GM23338 (cell line): ENCODE data around the gene SEH1L. TPM values are rescaled to one million over a fixed set of nuclear protein-coding genes. Genes with fewer than 3 reads are reported as not detected.

Experiments used
- ATAC-seq: fragments of 200-7000 bp; cut with Tn5 transposase; 3 replicates; pipeline ENCODE4 v1.9.1; 2020
- DNase-seq: peaks from one replicate; pipeline ENCODE4 v3.0.0-alpha.2; 2015; ENCODE audit warnings: low spot score
- H2AFZ ChIP-seq: fragments of 200-600 bp; sonication (generic); 2 replicates; pipeline ENCODE4 v1.8.0; 2016; ENCODE audit warnings: antibody characterized with exemption, mild to moderate bottlenecking, moderate library complexity
- H3F3A ChIP-seq: fragments of 200-600 bp; sonication (generic); replicated peaks from 2 replicates; pipeline ENCODE4 v1.8.0; 2017; ENCODE audit warnings: antibody characterized with exemption, mixed run types, low read depth
- H3K27ac ChIP-seq: fragments of 200-600 bp; sonication (generic); 2 replicates; pipeline ENCODE4 v1.6.1; 2016; ENCODE audit warnings: low read depth
- H3K27me3 ChIP-seq: fragments of 200-600 bp; sonication (generic); 2 replicates; pipeline ENCODE4 v1.8.0; 2016; ENCODE audit warnings: mild to moderate bottlenecking, mixed run types, moderate library complexity; ENCODE audit not compliant: insufficient read depth
- H3K36me3 ChIP-seq: fragments of 200-600 bp; sonication (generic); 2 replicates; pipeline ENCODE4 v1.8.0; 2016; ENCODE audit warnings: mild to moderate bottlenecking; ENCODE audit not compliant: insufficient read depth
- H3K4me1 ChIP-seq: fragments of 200-600 bp; sonication (generic); 2 replicates; pipeline ENCODE4 v1.8.0; 2016; ENCODE audit warnings: mild to moderate bottlenecking, moderate library complexity; ENCODE audit not compliant: insufficient read depth
- H3K4me2 ChIP-seq: fragments of 200-600 bp; sonication (generic); 2 replicates; pipeline ENCODE4 v1.7.1; 2017; ENCODE audit warnings: mixed run types
- H3K4me3 ChIP-seq: fragments of 200-600 bp; sonication (generic); 2 replicates; pipeline ENCODE4 v1.6.1; 2016; ENCODE audit warnings: mixed run types
- H3K79me2 ChIP-seq: fragments of 200-600 bp; sonication (generic); replicated peaks from 2 replicates; pipeline ENCODE4 v1.8.0; 2017; ENCODE audit warnings: mild to moderate bottlenecking; ENCODE audit not compliant: insufficient read depth
- H3K9me2 ChIP-seq: fragments of 200-600 bp; sonication (generic); 2 replicates; pipeline ENCODE4 v1.8.0; 2017; ENCODE audit not compliant: insufficient read depth
- H4K20me1 ChIP-seq: fragments of 200-600 bp; sonication (generic); replicated peaks from 2 replicates; pipeline ENCODE4 v1.8.0; 2017; ENCODE audit warnings: mild to moderate bottlenecking; ENCODE audit not compliant: insufficient read depth
- H3K27ac Mint-ChIP-seq: 2 replicates; pipeline ENCODE4 v1.8.0; 2020; ENCODE audit warnings: inconsistent platforms, mild to moderate bottlenecking, moderate library complexity, mixed read lengths
- H3K27me3 Mint-ChIP-seq: 3 replicates; pipeline ENCODE4 v1.8.0; 2022; ENCODE audit warnings: low read depth, mild to moderate bottlenecking, moderate library complexity, mixed read lengths, inconsistent platforms; ENCODE audit not compliant: insufficient read depth, poor library complexity
- H3K36me3 Mint-ChIP-seq: 3 replicates; pipeline ENCODE4 v1.8.0; 2021; ENCODE audit warnings: low read depth, mild to moderate bottlenecking, inconsistent platforms, moderate library complexity, mixed read lengths
- H3K4me1 Mint-ChIP-seq: 3 replicates; pipeline ENCODE4 v1.8.0; 2020; ENCODE audit warnings: mild to moderate bottlenecking, inconsistent platforms, mixed read lengths
- H3K4me3 Mint-ChIP-seq: 3 replicates; pipeline ENCODE4 v1.8.0; 2021; ENCODE audit warnings: moderate library complexity, mild to moderate bottlenecking, inconsistent platforms, mixed read lengths
- H3K9me3 Mint-ChIP-seq: 3 replicates; pipeline ENCODE4 v1.8.0; 2020; ENCODE audit warnings: moderate library complexity, mild to moderate bottlenecking, inconsistent platforms, mixed read lengths
- CREB1 ChIP-seq: fragments of 250-450 bp; sonication (Bioruptor Pico); IDR thresholded peaks from 2 replicates; pipeline ENCODE4 v1.5.0; 2020; ENCODE audit warnings: low read depth, mild to moderate bottlenecking, moderate library complexity
- EZH2 ChIP-seq: fragments of 200-600 bp; sonication (generic); IDR thresholded peaks from one replicate; pipeline ENCODE4 v1.8.0; 2017; ENCODE audit warnings: antibody characterized with exemption, mild to moderate bottlenecking, low read depth; ENCODE audit not compliant: unreplicated experiment
- EZH2phosphoT487 ChIP-seq: fragments of 200-600 bp; sonication (generic); IDR thresholded peaks from one replicate; pipeline ENCODE4 v1.8.1; 2018; ENCODE audit warnings: antibody characterized with exemption; ENCODE audit not compliant: unreplicated experiment
- JUNB ChIP-seq: IDR thresholded peaks from one replicate; pipeline ENCODE4 v1.6.1; 2016; ENCODE audit warnings: antibody characterized with exemption; ENCODE audit not compliant: unreplicated experiment
- NANOG ChIP-seq: IDR thresholded peaks from 2 replicates; pipeline ENCODE4 v1.6.1; 2016; ENCODE audit warnings: antibody characterized with exemption, borderline replicate concordance
- POLR2AphosphoS5 ChIP-seq: IDR thresholded peaks from 2 replicates; pipeline ENCODE4 v1.6.1; 2016; ENCODE audit warnings: antibody characterized with exemption, low read depth
- STAT1 ChIP-seq: IDR thresholded peaks from one replicate; pipeline ENCODE4 v1.6.1; 2016; ENCODE audit warnings: antibody characterized with exemption; ENCODE audit not compliant: unreplicated experiment
- ZNF114 ChIP-seq: fragments of 250-450 bp; sonication (Bioruptor Pico); IDR thresholded peaks from 2 replicates; pipeline ENCODE4 v1.5.0; 2020; ENCODE audit warnings: mild to moderate bottlenecking, moderate library complexity
- ZNF331 ChIP-seq: fragments of 250-450 bp; sonication (Bioruptor Pico); IDR thresholded peaks from 2 replicates; pipeline ENCODE4 v1.5.0; 2020; ENCODE audit warnings: low read depth, mild to moderate bottlenecking, moderate library complexity
- polyA plus RNA-seq: library from polyadenylated mRNA; unstranded; fragments of >200 nt; fragmentation: Nextera tagmentation; extraction: Ambion mirVana; gene quantifications from 2 replicates; pipeline ENCODE4 v1.2.1, GENCODE V29; 2016
- total RNA-seq: library from RNA; depleted of rRNA; stranded (reverse); fragments of >200 nt; shearing (Covaris generic); gene quantifications from 2 replicates; pipeline ENCODE4 v1.2.3, GENCODE V29; 2014
- TF ChIP-seq, protein P1 (sequence below), 2 experiments: fragments of 200-600 bp in 1 of 2; sonication (generic) in 1 of 2; conservative IDR thresholded peaks; 2 replicates each; pipeline versions ENCODE4 v1.5.1 to v1.6.1; 2016 to 2017; ENCODE audit warnings: antibody characterized with exemption in 2 of 2, low read depth in 2 of 2, mild to moderate bottlenecking in 2 of 2, moderate library complexity in 1 of 2
- TF ChIP-seq, protein P2 (sequence below): fragments of 250-450 bp; sonication (Bioruptor Pico); IDR thresholded peaks from 2 replicates; pipeline ENCODE4 v1.5.0; 2020; ENCODE audit warnings: mild to moderate bottlenecking, moderate library complexity

Gene SEH1L
- total and polyA plus RNA-seq, 2 experiments from 2014 or later: 46.9 to 72.0 TPM

DNA sequence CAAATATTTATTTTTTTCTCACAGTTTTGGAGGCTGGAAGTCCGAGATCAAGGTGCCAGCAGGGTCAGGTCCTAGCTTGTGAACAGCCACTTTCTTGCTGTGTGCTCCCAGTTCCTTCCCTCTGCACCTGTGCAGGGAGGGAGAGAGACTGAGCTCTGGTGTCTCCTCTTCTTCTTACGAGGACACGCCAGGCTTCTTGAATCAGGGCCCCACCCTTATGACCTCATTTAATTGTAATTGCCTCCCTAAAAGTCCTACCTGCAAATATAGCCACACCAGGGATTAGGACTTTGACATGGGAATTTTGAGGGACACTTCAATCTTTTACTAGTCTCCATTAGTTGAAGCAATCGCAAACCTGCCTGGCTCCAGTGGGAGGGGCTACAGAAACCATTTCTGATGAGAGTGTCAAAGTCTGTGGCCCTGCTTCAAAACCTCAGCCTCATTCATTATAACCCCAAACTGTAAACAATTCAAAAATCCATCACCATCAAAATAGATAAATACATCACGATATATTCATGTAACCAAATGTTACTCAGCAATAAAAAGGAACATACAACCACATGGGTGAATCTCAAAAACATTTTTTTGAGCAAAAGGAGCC lies 18.2 kb upstream of the SEH1L start:
- Mint-ChIP-seq H3K36me3 (no peaks in the 10 kb centered on the region), H3K4me1 (peaks cover 3% of the 10 kb centered on the region; the same call in 2 of the 3 replicates), H3K27ac (no peak overlapping the region), H3K4me3 (no peak overlapping the region), H3K9me3 (no peaks in the 10 kb centered on the region), H3K27me3 (no peaks in the 10 kb centered on the region)
- ATAC-seq: no peak
- TF ChIP-seq CREB1: no peak
- TF ChIP-seq EZH2phosphoT487: no peak
- no peak for TF ChIP-seq JUNB
- TF ChIP-seq POLR2AphosphoS5: no peak
- no peak for TF ChIP-seq NANOG
- TF ChIP-seq STAT1: no peak
- no peak for TF ChIP-seq ZNF331 (CRISPR knock-in tag)
- no peak overlapping the region for H3K4me3 ChIP-seq
- no peak overlapping the region for H3K4me2 ChIP-seq
- no peaks in the 10 kb centered on the region for H3K27me3 ChIP-seq
- no peak for DNase-seq
- H3K27ac ChIP-seq: no peak overlapping the region
- H3K9me2 ChIP-seq: no peaks in the 10 kb centered on the region; the same call in 1 of the 2 replicates
- H2AFZ ChIP-seq: no peak overlapping the region
- no peaks in the 10 kb centered on the region for H4K20me1 ChIP-seq
- no peaks in the 10 kb centered on the region for H3K4me1 ChIP-seq
- no peaks in the 10 kb centered on the region for H3K36me3 ChIP-seq
- H3F3A ChIP-seq: no peaks in the 10 kb centered on the region
- no peaks in the 10 kb centered on the region for H3K79me2 ChIP-seq

DNA sequence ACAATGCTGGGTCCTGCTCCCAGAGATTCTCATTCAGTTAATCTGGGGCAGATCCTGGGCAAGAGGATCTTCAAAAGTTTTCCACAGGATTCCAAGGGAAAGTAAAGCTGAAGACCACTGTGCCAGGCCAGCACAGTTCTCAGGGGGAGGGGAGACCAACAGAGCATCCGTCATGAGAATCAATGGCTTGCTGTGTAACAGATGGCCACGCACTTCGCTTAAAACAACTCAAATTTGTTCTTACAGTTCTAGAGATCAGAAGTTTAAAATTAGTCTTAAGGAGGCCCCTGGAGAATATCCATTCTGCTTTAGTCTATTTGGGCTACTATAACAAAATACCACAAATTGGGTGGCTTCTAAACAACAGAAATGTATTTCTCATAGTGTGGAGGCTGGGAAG lies 17.4 kb upstream of the SEH1L start:
- H3K4me1 ChIP-seq: no peaks in the 10 kb centered on the region
- Mint-ChIP-seq H3K27me3 (no peaks in the 10 kb centered on the region), H3K27ac (no peak overlapping the region), H3K4me1 (peaks cover 3% of the 10 kb centered on the region; the same call in 2 of the 3 replicates), H3K4me3 (no peak overlapping the region), H3K36me3 (no peaks in the 10 kb centered on the region), H3K9me3 (no peaks in the 10 kb centered on the region)
- no peaks in the 10 kb centered on the region for H3K36me3 ChIP-seq
- no peak overlapping the region for H3K27ac ChIP-seq
- no peak overlapping the region for H2AFZ ChIP-seq
- H4K20me1 ChIP-seq: no peaks in the 10 kb centered on the region
- no peaks in the 10 kb centered on the region for H3F3A ChIP-seq
- H3K4me3 ChIP-seq: no peak overlapping the region
- H3K79me2 ChIP-seq: no peaks in the 10 kb centered on the region
- DNase-seq (no peak), ATAC-seq (no peak)
- H3K4me2 ChIP-seq: no peak overlapping the region
- H3K9me2 ChIP-seq: no peaks in the 10 kb centered on the region; the same call in 1 of the 2 replicates
- no peaks in the 10 kb centered on the region for H3K27me3 ChIP-seq
- TF ChIP-seq ZNF114 (CRISPR knock-in tag) (no peak), CREB1 (no peak), EZH2 (no peak), STAT1 (no peak), EZH2phosphoT487 (no peak), JUNB (no peak)
- TF ChIP-seq, protein P1, sequence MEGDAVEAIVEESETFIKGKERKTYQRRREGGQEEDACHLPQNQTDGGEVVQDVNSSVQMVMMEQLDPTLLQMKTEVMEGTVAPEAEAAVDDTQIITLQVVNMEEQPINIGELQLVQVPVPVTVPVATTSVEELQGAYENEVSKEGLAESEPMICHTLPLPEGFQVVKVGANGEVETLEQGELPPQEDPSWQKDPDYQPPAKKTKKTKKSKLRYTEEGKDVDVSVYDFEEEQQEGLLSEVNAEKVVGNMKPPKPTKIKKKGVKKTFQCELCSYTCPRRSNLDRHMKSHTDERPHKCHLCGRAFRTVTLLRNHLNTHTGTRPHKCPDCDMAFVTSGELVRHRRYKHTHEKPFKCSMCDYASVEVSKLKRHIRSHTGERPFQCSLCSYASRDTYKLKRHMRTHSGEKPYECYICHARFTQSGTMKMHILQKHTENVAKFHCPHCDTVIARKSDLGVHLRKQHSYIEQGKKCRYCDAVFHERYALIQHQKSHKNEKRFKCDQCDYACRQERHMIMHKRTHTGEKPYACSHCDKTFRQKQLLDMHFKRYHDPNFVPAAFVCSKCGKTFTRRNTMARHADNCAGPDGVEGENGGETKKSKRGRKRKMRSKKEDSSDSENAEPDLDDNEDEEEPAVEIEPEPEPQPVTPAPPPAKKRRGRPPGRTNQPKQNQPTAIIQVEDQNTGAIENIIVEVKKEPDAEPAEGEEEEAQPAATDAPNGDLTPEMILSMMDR (conservative IDR thresholded peaks at IDR 0.05; ENCODE audit: low read depth in 2 of 2): no peak
- TF ChIP-seq, protein P2, sequence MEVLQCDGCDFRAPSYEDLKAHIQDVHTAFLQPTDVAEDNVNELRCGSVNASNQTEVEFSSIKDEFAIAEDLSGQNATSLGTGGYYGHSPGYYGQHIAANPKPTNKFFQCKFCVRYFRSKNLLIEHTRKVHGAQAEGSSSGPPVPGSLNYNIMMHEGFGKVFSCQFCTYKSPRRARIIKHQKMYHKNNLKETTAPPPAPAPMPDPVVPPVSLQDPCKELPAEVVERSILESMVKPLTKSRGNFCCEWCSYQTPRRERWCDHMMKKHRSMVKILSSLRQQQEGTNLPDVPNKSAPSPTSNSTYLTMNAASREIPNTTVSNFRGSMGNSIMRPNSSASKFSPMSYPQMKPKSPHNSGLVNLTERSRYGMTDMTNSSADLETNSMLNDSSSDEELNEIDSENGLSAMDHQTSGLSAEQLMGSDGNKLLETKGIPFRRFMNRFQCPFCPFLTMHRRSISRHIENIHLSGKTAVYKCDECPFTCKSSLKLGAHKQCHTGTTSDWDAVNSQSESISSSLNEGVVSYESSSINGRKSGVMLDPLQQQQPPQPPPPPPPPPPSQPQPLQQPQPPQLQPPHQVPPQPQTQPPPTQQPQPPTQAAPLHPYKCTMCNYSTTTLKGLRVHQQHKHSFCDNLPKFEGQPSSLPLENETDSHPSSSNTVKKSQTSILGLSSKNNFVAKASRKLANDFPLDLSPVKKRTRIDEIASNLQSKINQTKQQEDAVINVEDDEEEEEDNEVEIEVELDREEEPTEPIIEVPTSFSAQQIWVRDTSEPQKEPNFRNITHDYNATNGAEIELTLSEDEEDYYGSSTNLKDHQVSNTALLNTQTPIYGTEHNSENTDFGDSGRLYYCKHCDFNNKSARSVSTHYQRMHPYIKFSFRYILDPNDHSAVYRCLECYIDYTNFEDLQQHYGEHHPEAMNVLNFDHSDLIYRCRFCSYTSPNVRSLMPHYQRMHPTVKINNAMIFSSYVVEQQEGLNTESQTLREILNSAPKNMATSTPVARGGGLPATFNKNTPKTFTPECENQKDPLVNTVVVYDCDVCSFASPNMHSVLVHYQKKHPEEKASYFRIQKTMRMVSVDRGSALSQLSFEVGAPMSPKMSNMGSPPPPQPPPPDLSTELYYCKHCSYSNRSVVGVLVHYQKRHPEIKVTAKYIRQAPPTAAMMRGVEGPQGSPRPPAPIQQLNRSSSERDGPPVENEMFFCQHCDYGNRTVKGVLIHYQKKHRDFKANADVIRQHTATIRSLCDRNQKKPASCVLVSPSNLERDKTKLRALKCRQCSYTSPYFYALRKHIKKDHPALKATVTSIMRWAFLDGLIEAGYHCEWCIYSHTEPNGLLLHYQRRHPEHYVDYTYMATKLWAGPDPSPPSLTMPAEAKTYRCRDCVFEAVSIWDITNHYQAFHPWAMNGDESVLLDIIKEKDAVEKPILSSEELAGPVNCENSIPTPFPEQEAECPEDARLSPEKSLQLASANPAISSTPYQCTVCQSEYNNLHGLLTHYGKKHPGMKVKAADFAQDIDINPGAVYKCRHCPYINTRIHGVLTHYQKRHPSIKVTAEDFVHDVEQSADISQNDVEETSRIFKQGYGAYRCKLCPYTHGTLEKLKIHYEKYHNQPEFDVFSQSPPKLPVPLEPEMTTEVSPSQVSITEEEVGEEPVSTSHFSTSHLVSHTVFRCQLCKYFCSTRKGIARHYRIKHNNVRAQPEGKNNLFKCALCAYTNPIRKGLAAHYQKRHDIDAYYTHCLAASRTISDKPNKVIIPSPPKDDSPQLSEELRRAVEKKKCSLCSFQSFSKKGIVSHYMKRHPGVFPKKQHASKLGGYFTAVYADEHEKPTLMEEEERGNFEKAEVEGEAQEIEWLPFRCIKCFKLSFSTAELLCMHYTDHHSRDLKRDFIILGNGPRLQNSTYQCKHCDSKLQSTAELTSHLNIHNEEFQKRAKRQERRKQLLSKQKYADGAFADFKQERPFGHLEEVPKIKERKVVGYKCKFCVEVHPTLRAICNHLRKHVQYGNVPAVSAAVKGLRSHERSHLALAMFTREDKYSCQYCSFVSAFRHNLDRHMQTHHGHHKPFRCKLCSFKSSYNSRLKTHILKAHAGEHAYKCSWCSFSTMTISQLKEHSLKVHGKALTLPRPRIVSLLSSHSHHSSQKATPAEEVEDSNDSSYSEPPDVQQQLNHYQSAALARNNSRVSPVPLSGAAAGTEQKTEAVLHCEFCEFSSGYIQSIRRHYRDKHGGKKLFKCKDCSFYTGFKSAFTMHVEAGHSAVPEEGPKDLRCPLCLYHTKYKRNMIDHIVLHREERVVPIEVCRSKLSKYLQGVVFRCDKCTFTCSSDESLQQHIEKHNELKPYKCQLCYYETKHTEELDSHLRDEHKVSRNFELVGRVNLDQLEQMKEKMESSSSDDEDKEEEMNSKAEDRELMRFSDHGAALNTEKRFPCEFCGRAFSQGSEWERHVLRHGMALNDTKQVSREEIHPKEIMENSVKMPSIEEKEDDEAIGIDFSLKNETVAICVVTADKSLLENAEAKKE (CRISPR knock-in tag): no peak
